HepG2 (cell line): ENCODE results near the gene SOX8. TPM values are rescaled to one million over a fixed set of nuclear protein-coding genes. Genes with fewer than 3 reads are reported as not detected.

Source experiments
- MAF1 ChIP-seq: sonication (generic); formaldehyde crosslinking; IDR thresholded peaks from 2 replicates; pipeline ENCODE4 v1.5.0; 2020; ENCODE audit warnings: missing genetic modification reagents, borderline replicate concordance
- NFKB2 ChIP-seq: sonication (generic); formaldehyde crosslinking; IDR thresholded peaks from 2 replicates; pipeline ENCODE4 v1.4.0; 2020; ENCODE audit warnings: missing genetic modification reagents, borderline replicate concordance
- RBAK ChIP-seq: sonication (generic); formaldehyde crosslinking; IDR thresholded peaks from 2 replicates; pipeline ENCODE4 v1.5.1; 2020; ENCODE audit warnings: mild to moderate bottlenecking, missing genetic modification reagents
- U2AF2 ChIP-seq: fragments of 200-400 bp; formaldehyde crosslinking; IDR thresholded peaks from 2 replicates; pipeline ENCODE4 v1.6.1; 2017; ENCODE audit warnings: low read depth, mild to moderate bottlenecking, low read length
- ZBTB3 ChIP-seq: sonication (generic); formaldehyde crosslinking; IDR thresholded peaks from 2 replicates; pipeline ENCODE4 v1.4.0; 2020; ENCODE audit warnings: low read depth, mild to moderate bottlenecking, moderate library complexity, missing genetic modification reagents, borderline replicate concordance
- ZBTB7A ChIP-seq: sonication (generic); formaldehyde crosslinking; IDR thresholded peaks from 2 replicates; pipeline ENCODE4 v1.8.0; 2022; ENCODE audit warnings: mild to moderate bottlenecking, missing genetic modification reagents
- ZNF232 ChIP-seq: sonication (generic); formaldehyde crosslinking; IDR thresholded peaks from 2 replicates; pipeline ENCODE4 v1.4.0; 2020; ENCODE audit warnings: missing genetic modification reagents, borderline replicate concordance
- ZNF256 ChIP-seq: sonication (generic); formaldehyde crosslinking; conservative IDR thresholded peaks from 2 replicates; pipeline ENCODE4 v1.4.0; 2020; ENCODE audit warnings: missing genetic modification reagents
- ZNF607 ChIP-seq: sonication (generic); formaldehyde crosslinking; IDR thresholded peaks from 2 replicates; pipeline ENCODE4 v1.5.1; 2020; ENCODE audit warnings: missing genetic modification reagents, mild to moderate bottlenecking, borderline replicate concordance
- ZNF619 ChIP-seq: sonication (generic); formaldehyde crosslinking; IDR thresholded peaks from 2 replicates; pipeline ENCODE4 v1.4.0; 2020; ENCODE audit warnings: mild to moderate bottlenecking, missing genetic modification reagents
- ZNF841 ChIP-seq: sonication (generic); formaldehyde crosslinking; IDR thresholded peaks from 2 replicates; pipeline ENCODE4 v1.8.1; 2023; ENCODE audit warnings: missing genetic modification reagents, borderline replicate concordance
- polyA plus RNA-seq, 8 experiments: library from polyadenylated mRNA; depleted of rRNA in 3 of 8; stranded (reverse) in 7 of 8; unstranded in 1 of 8; fragments of >200 nt; fragmentation: Illumina TruSeq in 4 of 8; extraction: Trizol in 4 of 8; gene quantifications; 2 replicates each; pipeline versions ENCODE4 v1.2.1 to v1.2.3, GENCODE V29; 2011 to 2016; ENCODE audit warnings: low read depth in 4 of 8, missing spikeins in 1 of 8, mixed read lengths in 1 of 8; ENCODE audit not compliant: insufficient read depth in 1 of 8
- total RNA-seq, 5 experiments: library from RNA; depleted of rRNA; stranded (reverse); fragments of >200 nt; fragmentation: Illumina TruSeq; extraction: Trizol; gene quantifications; 2 replicates each; pipeline ENCODE4 v1.2.3, GENCODE V29; 2016; ENCODE audit warnings: low read depth in 1 of 5
- TF ChIP-seq, protein P1 (sequence below): sonication (generic); formaldehyde crosslinking; IDR thresholded peaks from 2 replicates; pipeline ENCODE4 v1.4.0; 2020; ENCODE audit warnings: missing genetic modification reagents
- TF ChIP-seq, protein P2 (sequence below): sonication (generic); formaldehyde crosslinking; IDR thresholded peaks from 2 replicates; pipeline ENCODE4 v1.5.0; 2020; ENCODE audit warnings: mild to moderate bottlenecking, missing genetic modification reagents
- TF ChIP-seq, protein P3 (sequence below): sonication (generic); formaldehyde crosslinking; IDR thresholded peaks from 2 replicates; pipeline ENCODE4 v1.4.0; 2020; ENCODE audit warnings: mild to moderate bottlenecking, missing genetic modification reagents

Gene SOX8
- total and polyA plus RNA-seq, 2 of the 13 experiments (the other 11 are each of a cell fraction or from before 2014, with no cell fraction given) = 0.20 to 0.28 TPM

DNA sequence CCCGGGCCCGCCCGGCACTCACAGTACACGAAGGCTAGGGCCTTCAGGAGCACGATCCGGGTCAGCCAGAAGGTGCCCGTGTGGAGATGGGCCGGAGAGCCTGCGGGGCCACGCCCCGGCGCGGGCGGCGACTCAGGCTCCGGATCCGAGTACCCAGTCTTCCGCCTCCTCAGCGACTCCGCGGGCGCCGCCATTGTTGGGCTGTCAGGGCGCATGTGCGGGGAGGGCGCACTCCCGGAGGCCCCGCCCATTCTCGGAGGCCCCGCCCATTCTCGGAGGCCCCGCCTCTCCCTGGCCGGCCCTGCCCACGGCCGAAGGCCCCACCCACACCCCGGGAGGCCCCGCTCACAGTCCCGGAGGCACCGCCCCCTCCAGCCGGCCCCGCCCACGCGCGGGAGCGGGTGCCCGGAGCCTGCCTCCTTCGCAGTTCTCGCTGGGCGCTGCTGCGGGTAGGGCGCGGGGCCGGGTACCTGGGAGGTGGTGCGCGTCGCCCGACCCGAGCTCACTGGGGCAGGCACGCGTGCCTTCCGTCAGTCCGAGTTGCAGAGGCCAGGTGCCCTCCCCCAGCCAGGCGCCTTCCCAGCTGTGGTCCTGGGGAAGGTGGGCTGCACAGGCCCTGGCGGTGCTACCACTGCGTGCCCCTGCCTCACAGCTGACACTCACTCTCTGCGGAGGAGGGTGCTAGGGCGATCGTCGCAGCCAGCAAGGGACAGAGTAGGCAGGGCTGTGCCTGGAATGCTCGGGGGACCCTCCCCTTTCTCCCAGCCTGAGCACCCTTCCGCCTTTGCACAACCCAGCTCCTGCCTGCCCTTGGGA is 10.6 kb upstream of the SOX8 start, which contains the start of gene LMF1 (continued):
- TF ChIP-seq ZNF232 (CRISPR knock-in tag) (peak; percentile 30; the same call in 1 of the 2 replicates), NFKB2 (CRISPR knock-in tag) (peak; percentile 45; the same call in 1 of the 2 replicates), RBAK (peak; percentile 56; the same call in 1 of the 2 replicates), ZNF256 (CRISPR knock-in tag) (0 out of 2 replicates have a peak, but pooled peaks have one; percentile 23), ZNF841 (no peak), MAF1 (CRISPR knock-in tag) (no peak; the same call in 1 of the 2 replicates), ZBTB7A (CRISPR knock-in tag) (peak; percentile 91), ZNF607 (CRISPR knock-in tag) (peak; percentile 68), U2AF2 (no peak), ZBTB3 (peak; percentile 79; the same call in 1 of the 2 replicates), ZNF619 (CRISPR knock-in tag) (peak; percentile 86; the same call in 1 of the 2 replicates)
- TF ChIP-seq, protein P1, sequence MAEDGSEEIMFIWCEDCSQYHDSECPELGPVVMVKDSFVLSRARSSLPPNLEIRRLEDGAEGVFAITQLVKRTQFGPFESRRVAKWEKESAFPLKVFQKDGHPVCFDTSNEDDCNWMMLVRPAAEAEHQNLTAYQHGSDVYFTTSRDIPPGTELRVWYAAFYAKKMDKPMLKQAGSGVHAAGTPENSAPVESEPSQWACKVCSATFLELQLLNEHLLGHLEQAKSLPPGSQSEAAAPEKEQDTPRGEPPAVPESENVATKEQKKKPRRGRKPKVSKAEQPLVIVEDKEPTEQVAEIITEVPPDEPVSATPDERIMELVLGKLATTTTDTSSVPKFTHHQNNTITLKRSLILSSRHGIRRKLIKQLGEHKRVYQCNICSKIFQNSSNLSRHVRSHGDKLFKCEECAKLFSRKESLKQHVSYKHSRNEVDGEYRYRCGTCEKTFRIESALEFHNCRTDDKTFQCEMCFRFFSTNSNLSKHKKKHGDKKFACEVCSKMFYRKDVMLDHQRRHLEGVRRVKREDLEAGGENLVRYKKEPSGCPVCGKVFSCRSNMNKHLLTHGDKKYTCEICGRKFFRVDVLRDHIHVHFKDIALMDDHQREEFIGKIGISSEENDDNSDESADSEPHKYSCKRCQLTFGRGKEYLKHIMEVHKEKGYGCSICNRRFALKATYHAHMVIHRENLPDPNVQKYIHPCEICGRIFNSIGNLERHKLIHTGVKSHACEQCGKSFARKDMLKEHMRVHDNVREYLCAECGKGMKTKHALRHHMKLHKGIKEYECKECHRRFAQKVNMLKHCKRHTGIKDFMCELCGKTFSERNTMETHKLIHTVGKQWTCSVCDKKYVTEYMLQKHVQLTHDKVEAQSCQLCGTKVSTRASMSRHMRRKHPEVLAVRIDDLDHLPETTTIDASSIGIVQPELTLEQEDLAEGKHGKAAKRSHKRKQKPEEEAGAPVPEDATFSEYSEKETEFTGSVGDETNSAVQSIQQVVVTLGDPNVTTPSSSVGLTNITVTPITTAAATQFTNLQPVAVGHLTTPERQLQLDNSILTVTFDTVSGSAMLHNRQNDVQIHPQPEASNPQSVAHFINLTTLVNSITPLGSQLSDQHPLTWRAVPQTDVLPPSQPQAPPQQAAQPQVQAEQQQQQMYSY (CRISPR knock-in tag) = peak; percentile 25
- TF ChIP-seq, protein P2, sequence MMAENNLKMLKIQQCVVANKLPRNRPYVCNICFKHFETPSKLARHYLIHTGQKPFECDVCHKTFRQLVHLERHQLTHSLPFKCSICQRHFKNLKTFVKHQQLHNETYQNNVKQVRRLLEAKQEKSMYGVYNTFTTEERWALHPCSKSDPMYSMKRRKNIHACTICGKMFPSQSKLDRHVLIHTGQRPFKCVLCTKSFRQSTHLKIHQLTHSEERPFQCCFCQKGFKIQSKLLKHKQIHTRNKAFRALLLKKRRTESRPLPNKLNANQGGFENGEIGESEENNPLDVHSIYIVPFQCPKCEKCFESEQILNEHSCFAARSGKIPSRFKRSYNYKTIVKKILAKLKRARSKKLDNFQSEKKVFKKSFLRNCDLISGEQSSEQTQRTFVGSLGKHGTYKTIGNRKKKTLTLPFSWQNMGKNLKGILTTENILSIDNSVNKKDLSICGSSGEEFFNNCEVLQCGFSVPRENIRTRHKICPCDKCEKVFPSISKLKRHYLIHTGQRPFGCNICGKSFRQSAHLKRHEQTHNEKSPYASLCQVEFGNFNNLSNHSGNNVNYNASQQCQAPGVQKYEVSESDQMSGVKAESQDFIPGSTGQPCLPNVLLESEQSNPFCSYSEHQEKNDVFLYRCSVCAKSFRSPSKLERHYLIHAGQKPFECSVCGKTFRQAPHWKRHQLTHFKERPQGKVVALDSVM = peak; percentile 12; the same call in 1 of the 2 replicates
- TF ChIP-seq, protein P3, sequence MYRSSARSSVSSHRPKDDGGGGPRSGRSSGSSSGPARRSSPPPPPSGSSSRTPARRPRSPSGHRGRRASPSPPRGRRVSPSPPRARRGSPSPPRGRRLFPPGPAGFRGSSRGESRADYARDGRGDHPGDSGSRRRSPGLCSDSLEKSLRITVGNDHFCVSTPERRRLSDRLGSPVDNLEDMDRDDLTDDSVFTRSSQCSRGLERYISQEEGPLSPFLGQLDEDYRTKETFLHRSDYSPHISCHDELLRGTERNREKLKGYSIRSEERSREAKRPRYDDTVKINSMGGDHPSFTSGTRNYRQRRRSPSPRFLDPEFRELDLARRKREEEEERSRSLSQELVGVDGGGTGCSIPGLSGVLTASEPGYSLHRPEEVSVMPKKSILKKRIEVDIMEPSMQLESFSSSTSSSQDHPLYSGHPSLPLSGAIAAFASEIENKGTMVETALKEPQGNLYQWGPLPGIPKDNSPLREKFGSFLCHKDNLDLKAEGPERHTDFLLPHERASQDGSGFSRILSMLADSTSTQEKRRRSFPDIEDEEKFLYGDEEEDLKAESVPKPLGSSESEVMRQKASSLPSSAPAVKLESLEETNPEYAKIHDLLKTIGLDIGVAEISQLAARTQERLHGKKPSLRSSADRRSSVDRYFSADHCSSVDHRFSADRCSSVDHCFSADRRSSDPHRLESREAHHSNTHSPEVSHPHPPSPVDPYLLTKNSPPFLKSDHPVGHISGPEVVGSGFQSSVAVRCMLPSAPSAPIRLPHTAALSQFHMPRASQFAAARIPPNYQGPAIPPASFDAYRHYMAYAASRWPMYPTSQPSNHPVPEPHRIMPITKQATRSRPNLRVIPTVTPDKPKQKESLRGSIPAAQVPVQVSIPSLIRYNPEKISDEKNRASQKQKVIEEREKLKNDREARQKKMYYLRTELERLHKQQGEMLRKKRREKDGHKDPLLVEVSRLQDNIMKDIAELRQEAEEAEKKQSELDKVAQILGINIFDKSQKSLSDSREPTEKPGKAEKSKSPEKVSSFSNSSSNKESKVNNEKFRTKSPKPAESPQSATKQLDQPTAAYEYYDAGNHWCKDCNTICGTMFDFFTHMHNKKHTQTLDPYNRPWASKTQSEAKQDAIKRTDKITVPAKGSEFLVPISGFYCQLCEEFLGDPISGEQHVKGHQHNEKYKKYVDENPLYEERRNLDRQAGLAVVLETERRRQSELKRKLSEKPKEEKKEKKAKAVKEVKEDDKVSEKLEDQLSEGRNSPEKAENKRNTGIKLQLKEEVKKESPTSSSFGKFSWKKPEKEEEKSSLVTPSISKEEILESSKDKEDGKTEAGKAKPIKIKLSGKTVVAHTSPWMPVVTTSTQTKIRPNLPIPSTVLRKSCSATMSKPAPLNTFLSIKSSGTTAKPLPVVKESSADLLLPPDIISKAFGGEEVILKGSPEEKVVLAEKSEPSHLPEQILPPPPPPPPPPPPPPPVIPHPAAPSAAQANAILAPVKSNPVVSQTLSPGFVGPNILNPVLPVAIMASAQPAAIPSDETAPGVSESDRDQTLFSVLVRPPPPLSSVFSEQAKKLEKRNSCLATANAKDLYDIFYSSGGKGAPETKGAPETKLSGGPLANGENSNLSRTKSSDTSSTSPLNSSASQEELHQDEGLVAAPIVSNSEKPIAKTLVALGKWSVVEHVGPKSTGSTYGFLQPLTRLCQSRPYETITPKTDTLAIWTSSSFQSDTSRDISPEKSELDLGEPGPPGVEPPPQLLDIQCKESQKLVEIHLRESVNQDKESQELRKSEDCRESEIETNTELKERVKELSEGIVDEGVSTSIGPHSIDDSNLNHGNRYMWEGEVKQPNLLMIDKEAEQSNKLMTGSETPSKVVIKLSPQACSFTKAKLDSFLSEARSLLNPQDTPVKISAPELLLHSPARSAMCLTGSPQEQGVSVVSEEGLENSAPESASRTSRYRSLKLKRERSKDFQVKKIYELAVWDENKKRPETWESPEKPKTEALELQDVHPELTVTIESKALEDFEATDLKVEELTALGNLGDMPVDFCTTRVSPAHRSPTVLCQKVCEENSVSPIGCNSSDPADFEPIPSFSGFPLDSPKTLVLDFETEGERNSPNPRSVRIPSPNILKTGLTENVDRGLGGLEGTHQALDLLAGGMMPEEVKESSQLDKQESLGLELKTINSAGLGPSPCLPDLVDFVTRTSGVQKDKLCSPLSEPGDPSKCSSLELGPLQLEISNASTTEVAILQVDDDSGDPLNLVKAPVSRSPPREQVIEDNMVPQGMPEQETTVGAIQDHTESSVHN (CRISPR knock-in tag) = no peak
